Measurements from ENCODE around the gene LTBP4. TPM values are rescaled to one million over a fixed set of nuclear protein-coding genes. Genes with fewer than 3 reads are reported as not detected.
A peak's percentile ranks its signal among the peaks of the same experiment; 100 is the strongest.

LTBP4 gene
- total RNA-seq, 1 donor from 2014 or later: 24.7 TPM

DNA sequence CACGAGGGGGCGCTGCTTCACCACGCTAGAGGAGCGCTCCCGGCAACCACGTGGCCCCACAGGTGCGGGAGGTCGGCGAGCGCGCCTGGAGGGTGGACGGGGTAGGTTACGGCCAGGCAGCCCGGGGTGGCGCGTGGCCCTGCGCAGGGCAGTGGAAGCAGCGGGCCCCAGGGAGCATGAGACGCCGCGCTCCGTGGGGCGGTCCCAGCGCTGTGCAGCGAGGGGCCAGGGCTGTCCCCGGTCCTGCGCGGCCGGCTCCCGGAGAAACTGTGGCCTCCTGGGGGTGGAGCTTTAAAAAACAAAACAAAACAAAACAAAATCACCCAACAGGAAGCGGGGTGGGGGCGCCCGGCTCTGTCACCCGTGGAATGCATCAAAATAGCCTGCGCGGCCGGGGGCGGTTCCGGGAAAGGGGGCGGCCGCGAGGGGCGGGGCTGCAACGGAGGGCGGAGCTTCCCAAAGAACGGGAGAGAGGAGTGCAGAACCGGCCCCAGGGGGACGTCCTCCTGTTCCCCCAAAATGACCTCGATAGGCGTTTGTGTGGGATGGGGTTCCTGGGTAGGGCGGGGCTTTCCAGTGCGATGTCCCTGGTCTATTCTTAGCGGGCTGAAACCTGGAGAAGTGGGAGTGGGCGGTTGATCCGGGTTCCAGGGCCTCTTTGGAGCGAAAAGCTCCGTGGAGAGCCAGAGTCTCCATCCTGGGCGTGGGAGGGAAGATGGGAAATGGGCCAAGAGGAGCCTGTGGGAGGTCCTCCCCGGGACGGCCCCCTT lies 61.9 kb downstream of the LTBP4 start:
- H3K4me1 Mint-ChIP-seq: peaks cover 5% of the 10 kb centered on the region
- no peaks in the 10 kb centered on the region for H3K9me3 Mint-ChIP-seq
- Histone ChIP-seq H4K20me1 (ENCODE audit: low read depth) (no peaks in the 10 kb centered on the region), H3K4me3 (peak overlapping the region; percentile 60), H3K79me2 (ENCODE audit: low read depth) (no peaks in the 10 kb centered on the region), H3K27me3 (peaks cover 8% of the 10 kb centered on the region), H3K4me1 (no peaks in the 10 kb centered on the region), H3K4me2 (peak overlapping the region; percentile 87), H3K9ac (no peak overlapping the region), H3K36me3 (no peaks in the 10 kb centered on the region), H3K27ac (no peak overlapping the region), H3K9me3 (ENCODE audit: low read depth) (no peaks in the 10 kb centered on the region), H2AFZ (replicated peaks) (peak overlapping the region; percentile 82), H3F3A (ENCODE audit: low read depth) (no peaks in the 10 kb centered on the region)
- peaks cover 14% of the 10 kb centered on the region for H3K27me3 Mint-ChIP-seq (ENCODE audit: insufficient read depth, low read depth)
- peak; percentile 94 for DNase-seq (ENCODE audit: low spot score)
- no peak for TF ChIP-seq EZH2phosphoT487 (IDR thresholded peaks at IDR 0.05)
- no peak for TF ChIP-seq EZH2 (IDR thresholded peaks at IDR 0.05)
- TF ChIP-seq, protein P1, sequence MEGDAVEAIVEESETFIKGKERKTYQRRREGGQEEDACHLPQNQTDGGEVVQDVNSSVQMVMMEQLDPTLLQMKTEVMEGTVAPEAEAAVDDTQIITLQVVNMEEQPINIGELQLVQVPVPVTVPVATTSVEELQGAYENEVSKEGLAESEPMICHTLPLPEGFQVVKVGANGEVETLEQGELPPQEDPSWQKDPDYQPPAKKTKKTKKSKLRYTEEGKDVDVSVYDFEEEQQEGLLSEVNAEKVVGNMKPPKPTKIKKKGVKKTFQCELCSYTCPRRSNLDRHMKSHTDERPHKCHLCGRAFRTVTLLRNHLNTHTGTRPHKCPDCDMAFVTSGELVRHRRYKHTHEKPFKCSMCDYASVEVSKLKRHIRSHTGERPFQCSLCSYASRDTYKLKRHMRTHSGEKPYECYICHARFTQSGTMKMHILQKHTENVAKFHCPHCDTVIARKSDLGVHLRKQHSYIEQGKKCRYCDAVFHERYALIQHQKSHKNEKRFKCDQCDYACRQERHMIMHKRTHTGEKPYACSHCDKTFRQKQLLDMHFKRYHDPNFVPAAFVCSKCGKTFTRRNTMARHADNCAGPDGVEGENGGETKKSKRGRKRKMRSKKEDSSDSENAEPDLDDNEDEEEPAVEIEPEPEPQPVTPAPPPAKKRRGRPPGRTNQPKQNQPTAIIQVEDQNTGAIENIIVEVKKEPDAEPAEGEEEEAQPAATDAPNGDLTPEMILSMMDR (IDR thresholded peaks at IDR 0.05): peak; percentile 95
- peak overlapping the region; percentile 87 for H3K4me3 Mint-ChIP-seq
- H3K27ac Mint-ChIP-seq: no peak overlapping the region
- no peaks in the 10 kb centered on the region for H3K36me3 Mint-ChIP-seq

DNA sequence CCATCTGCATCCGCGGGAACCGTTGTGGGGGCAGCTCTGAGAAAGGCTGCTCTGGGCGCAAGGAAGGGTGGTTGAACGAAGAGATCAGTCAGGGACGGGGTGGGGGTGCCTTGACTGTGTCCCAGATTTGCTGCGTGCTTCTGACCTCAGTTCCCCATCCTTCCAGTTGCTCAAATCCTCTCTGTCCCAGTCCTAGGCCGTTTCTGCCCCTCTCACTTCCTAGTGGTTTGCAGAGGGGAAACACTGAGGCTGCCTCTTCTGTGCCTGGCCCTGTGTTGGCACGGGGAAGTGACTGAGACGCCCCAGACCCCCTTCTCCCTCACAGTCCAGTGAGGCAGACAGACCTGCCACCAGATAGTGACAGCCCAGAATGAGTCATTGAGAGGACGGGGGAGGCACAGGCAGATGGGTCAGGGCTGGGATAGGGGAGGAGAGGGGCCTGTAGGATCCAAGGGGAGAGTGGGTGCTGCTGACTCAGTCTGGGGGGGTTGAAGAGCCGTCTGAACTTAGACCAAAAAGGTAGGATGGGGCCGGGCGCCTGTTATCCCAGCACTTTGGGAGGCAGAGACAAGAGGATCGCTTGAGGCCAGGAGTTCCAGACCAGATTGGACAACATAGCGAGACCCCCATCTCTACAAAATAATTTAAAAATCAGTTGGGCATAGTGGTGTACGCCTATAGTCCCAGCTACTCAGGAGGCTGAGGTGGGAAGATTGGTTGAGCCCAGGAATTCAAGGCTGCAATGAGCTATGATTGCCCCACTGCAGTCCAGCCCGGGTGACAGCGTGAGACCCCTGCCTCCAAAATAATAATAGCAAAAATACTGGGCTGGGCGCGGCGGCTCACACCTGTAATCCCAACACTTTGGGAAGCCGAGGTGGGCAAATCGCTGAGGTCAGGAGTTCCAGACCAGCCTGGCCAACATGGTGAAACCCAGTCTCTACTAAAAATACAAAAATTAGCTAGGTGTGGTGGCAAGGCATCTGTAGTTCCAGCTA lies 62.8 kb downstream of the LTBP4 start:
- H3K27ac ChIP-seq: no peak overlapping the region
- H3K9ac ChIP-seq: no peak overlapping the region
- peaks cover 8% of the 10 kb centered on the region for H3K27me3 ChIP-seq
- no peaks in the 10 kb centered on the region for H3K4me1 ChIP-seq
- H3K9me3 ChIP-seq (ENCODE audit: low read depth): no peaks in the 10 kb centered on the region
- Mint-ChIP-seq H3K9me3 (peaks cover under 1% of the 10 kb centered on the region), H3K36me3 (peaks cover 6% of the 10 kb centered on the region), H3K27me3 (ENCODE audit: insufficient read depth, low read depth) (peaks cover 14% of the 10 kb centered on the region), H3K4me3 (peak overlapping the region; percentile 87), H3K27ac (no peak overlapping the region), H3K4me1 (peaks cover 5% of the 10 kb centered on the region)
- H2AFZ ChIP-seq (replicated peaks): peak overlapping the region; percentile 82
- H3K36me3 ChIP-seq: no peaks in the 10 kb centered on the region
- no peak for DNase-seq (ENCODE audit: low spot score)
- TF ChIP-seq EZH2 (IDR thresholded peaks at IDR 0.05): no peak
- TF ChIP-seq, protein P1 (IDR thresholded peaks at IDR 0.05): no peak
- TF ChIP-seq EZH2phosphoT487 (IDR thresholded peaks at IDR 0.05): no peak
- peak overlapping the region; percentile 60 for H3K4me3 ChIP-seq
- no peaks in the 10 kb centered on the region for H4K20me1 ChIP-seq (ENCODE audit: low read depth)
- H3K4me2 ChIP-seq: peak overlapping the region; percentile 87
- no peaks in the 10 kb centered on the region for H3K79me2 ChIP-seq (ENCODE audit: low read depth)
- no peaks in the 10 kb centered on the region for H3F3A ChIP-seq (ENCODE audit: low read depth)

DNA sequence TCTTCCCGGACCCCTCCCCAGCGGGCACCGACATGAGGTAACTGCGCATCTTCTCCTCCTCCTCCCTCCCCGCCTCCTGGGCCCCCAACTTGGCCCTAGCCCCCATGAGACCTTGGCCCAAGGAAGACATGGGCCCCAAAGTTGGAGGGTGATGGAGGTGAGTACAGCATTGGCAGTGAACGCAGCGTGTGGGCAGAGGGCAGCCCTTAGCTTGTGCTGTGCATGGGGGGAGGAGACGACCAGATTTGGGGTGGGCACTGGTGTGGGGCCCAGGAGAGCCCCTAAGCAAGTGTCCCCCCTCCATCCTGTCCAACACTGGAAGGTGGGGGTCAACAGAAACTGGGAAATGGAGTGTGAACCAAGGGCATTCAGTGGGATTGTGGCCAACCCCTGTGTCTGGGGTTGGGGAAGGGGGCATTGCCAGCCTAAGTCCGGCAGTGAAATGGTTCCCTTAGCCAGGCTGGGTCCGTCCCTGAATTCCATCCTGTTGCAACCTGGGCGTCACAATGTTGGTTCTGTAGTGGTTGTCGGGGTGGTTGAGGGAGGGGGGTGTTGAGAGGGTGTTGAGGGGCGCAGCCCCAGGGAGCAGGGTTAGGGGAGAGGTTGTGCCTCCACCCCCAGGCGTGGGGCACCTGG lies 65.8 kb downstream of the LTBP4 start:
- no peaks in the 10 kb centered on the region for H3K79me2 ChIP-seq (ENCODE audit: low read depth)
- no peak for DNase-seq (ENCODE audit: low spot score)
- H3K27me3 ChIP-seq: peaks cover 8% of the 10 kb centered on the region
- no peak for TF ChIP-seq EZH2 (IDR thresholded peaks at IDR 0.05)
- no peak for TF ChIP-seq EZH2phosphoT487 (IDR thresholded peaks at IDR 0.05)
- TF ChIP-seq, protein P1 (IDR thresholded peaks at IDR 0.05): no peak
- H3K27ac ChIP-seq: no peak overlapping the region
- H3K9ac ChIP-seq: no peak overlapping the region
- peaks cover 5% of the 10 kb centered on the region for H3K9me3 Mint-ChIP-seq
- no peak overlapping the region for H3K4me3 Mint-ChIP-seq
- no peaks in the 10 kb centered on the region for H3K9me3 ChIP-seq (ENCODE audit: low read depth)
- no peak overlapping the region for H2AFZ ChIP-seq (replicated peaks)
- no peak overlapping the region for H3K27ac Mint-ChIP-seq
- H3K4me3 ChIP-seq: no peak overlapping the region
- peaks cover 5% of the 10 kb centered on the region for H3K4me1 Mint-ChIP-seq
- H3F3A ChIP-seq (ENCODE audit: low read depth): no peaks in the 10 kb centered on the region
- no peaks in the 10 kb centered on the region for H3K4me1 ChIP-seq
- H3K27me3 Mint-ChIP-seq (ENCODE audit: insufficient read depth, low read depth): peaks cover 4% of the 10 kb centered on the region
- H3K36me3 ChIP-seq: no peaks in the 10 kb centered on the region
- peaks cover 25% of the 10 kb centered on the region for H3K36me3 Mint-ChIP-seq
- H3K4me2 ChIP-seq: no peak overlapping the region
- no peaks in the 10 kb centered on the region for H4K20me1 ChIP-seq (ENCODE audit: low read depth)
